H1 (cell line): ENCODE data around the gene SLMAP.

Experiments used
- BACH1 ChIP-seq: IDR thresholded peaks from 2 replicates; pipeline ENCODE4 v1.6.1; 2012; ENCODE audit warnings: low read length, improper control_type of control experiment
- BRCA1 ChIP-seq: IDR thresholded peaks from 2 replicates; pipeline ENCODE4 v1.6.1; 2012; ENCODE audit warnings: low read depth, low read length, improper control_type of control experiment
- CTCF ChIP-seq, 3 experiments: IDR thresholded peaks; 1 replicate in 2 of 3; 2 replicates in 1 of 3; pipeline versions ENCODE4 v1.5.1 to v1.6.1; 2011; ENCODE audit warnings: low read length in 3 of 3, mild to moderate bottlenecking in 3 of 3, inconsistent platforms in 2 of 3, low read depth in 1 of 3, moderate library complexity in 1 of 3; ENCODE audit not compliant: insufficient read depth in 1 of 3; ENCODE audit errors: control extremely low read depth in 1 of 3
- EGR1 ChIP-seq: IDR thresholded peaks from 2 replicates; pipeline ENCODE4 v1.6.1; 2011; ENCODE audit warnings: low read depth, low read length, borderline replicate concordance
- EP300 ChIP-seq, 2 experiments: IDR thresholded peaks; 1 replicate in 1 of 2; 2 replicates in 1 of 2; pipeline ENCODE4 v1.6.1; 2011 to 2012; ENCODE audit warnings: low read depth in 2 of 2, low read length in 2 of 2, mild to moderate bottlenecking in 2 of 2, borderline replicate concordance in 1 of 2, inconsistent platforms in 1 of 2, moderate library complexity in 1 of 2
- EZH2 ChIP-seq: fragments of 200-600 bp; sonication (generic); IDR thresholded peaks from 2 replicates; pipeline ENCODE4 v1.7.1; 2012; ENCODE audit warnings: low read depth, mild to moderate bottlenecking, moderate library complexity, low read length, inconsistent platforms; ENCODE audit not compliant: severe bottlenecking
- KDM1A ChIP-seq: fragments of 200-600, 300-600 bp; sonication (generic); IDR thresholded peaks from 2 replicates; pipeline ENCODE4 v1.7.1; 2016; ENCODE audit warnings: mild to moderate bottlenecking, low read length, borderline replicate concordance
- NRF1 ChIP-seq: IDR thresholded peaks from 2 replicates; pipeline ENCODE4 v1.6.1; 2011; ENCODE audit warnings: mild to moderate bottlenecking, low read depth, low read length, improper control_type of control experiment
- POLR2A ChIP-seq, 2 experiments: IDR thresholded peaks; 1 replicate in 1 of 2; 2 replicates in 1 of 2; pipeline ENCODE4 v1.6.1; 2011; ENCODE audit warnings: low read depth in 2 of 2, low read length in 2 of 2, mild to moderate bottlenecking in 2 of 2; ENCODE audit errors: control extremely low read depth in 1 of 2
- POU5F1 ChIP-seq: IDR thresholded peaks from 2 replicates; pipeline ENCODE4 v1.6.1; 2011; ENCODE audit warnings: low read depth, mild to moderate bottlenecking, low read length, moderate library complexity
- SUZ12 ChIP-seq: fragments of 200-600 bp; sonication (generic); IDR thresholded peaks from 2 replicates; pipeline ENCODE4 v1.6.1; 2012; ENCODE audit warnings: mild to moderate bottlenecking, inconsistent platforms, low read length, moderate library complexity, mixed read lengths
- TAF1 ChIP-seq: IDR thresholded peaks from 2 replicates; pipeline ENCODE4 v1.6.1; 2011; ENCODE audit warnings: mild to moderate bottlenecking, low read depth, low read length
- TEAD4 ChIP-seq: IDR thresholded peaks from 2 replicates; pipeline ENCODE4 v1.6.1; 2012; ENCODE audit warnings: low read depth, low read length, inconsistent platforms, mixed read lengths
- TF ChIP-seq, protein P1 (sequence below): IDR thresholded peaks from 2 replicates; pipeline ENCODE4 v1.6.1; 2012; ENCODE audit warnings: inconsistent platforms

DNA sequence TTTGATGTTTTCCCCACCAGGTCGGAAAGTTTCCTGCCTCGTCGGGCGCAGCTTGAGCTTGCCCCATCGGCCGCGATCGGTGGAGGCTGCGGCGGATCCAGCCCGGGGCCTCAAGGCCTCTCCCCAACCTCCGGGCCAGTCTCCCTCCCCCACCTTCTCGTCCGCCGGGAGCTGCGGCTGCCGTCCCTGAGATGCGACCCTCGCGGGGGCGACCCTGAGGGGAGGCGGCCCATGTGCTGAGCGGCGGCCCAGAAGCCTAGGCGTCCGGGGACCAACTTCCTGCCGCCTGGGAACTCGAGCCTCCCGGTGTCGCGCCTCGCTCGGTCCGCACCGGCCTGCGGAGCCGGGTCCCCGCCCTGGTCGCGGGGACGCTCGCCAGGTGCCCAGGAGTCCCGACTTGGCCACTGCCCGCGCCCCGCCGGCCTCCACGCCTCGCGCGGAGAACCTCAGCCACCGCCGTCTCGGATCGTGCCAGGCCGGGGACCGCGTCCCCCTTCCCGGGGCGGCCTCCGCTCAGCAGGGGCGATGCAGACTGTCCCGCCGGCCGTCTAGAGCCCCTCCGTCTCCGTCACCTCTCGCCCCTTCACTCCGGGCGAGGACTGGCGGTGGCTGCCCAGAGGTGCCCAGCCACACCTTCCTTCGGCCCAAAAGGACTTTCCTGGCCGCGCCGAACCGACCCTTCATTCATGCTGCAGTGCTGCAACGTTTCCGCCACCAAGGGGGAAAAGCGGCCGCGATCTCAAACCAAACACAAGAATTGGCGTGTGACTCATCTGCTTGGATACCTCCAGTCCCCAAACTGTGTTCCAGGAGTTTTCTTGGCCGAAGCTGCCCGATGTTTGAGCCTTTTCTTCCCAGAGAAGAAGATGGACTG is 656 bp downstream of the SLMAP start:
- TF ChIP-seq CTCF (IDR thresholded peaks at IDR 0.05; ENCODE audit: control extremely low read depth in 1 of 3, insufficient read depth in 1 of 3, low read depth in 1 of 3, low read length in 3 of 3) (no peak), NRF1 (no peak), POLR2A (IDR thresholded peaks at IDR 0.05; ENCODE audit: control extremely low read depth in 1 of 2, low read depth in 2 of 2, low read length in 2 of 2) (no peak; a peak in 1 of 3 replicates), EGR1 (no peak), BACH1 (no peak), EZH2 (no peak), SUZ12 (no peak), TAF1 (no peak), BRCA1 (no peak), EP300 (IDR thresholded peaks at IDR 0.05; ENCODE audit: borderline replicate concordance in 1 of 2, low read depth in 2 of 2, low read length in 2 of 2) (no peak), POU5F1 (no peak), TEAD4 (no peak), KDM1A (no peak)
- TF ChIP-seq, protein P1, sequence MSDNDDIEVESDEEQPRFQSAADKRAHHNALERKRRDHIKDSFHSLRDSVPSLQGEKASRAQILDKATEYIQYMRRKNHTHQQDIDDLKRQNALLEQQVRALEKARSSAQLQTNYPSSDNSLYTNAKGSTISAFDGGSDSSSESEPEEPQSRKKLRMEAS, result no peak; the same call in 1 of the 2 replicates
